ENCODE measurements around the gene CELF4. TPM values are rescaled to one million over a fixed set of nuclear protein-coding genes. Genes with fewer than 3 reads are reported as not detected.
A peak's percentile ranks its signal among the peaks of the same experiment; 100 is the strongest.

The CELF4 gene
- total and polyA plus RNA-seq, 2 of the 4 experiments (the other 2 are of a cell fraction) = not detected

- no peaks in the 10 kb centered on the region for H3K79me1 ChIP-seq (ENCODE audit: low read depth in 1 of 2, low read length in 2 of 2)
- in situ Hi-C loops (cut with MboI; ENCODE audit: low sequenced_read_pairs) (loop anchor here (10.0 kb wide), 1 partner anchor 94 kb away; no protein-coding TSS in a partner anchor), intact Hi-C loops (cut with micrococcal nuclease) (loop anchor here (5.0 kb wide), 1 partner anchor 438 kb away; no protein-coding TSS in a partner anchor), dilution Hi-C loops (cut with HindIII; ENCODE audit: low sequenced_read_pairs, unreplicated experiment) (no loop called here)
- no peak overlapping the region for H3K4me2 ChIP-seq (ENCODE audit: low read depth, low read length)
- no peak overlapping the region for H3K23ac ChIP-seq (ENCODE audit: low read depth, low read length)
- BruUV-seq (replicated peaks) = no TSS peak
- no peaks in the 10 kb centered on the region for H3K9me1 ChIP-seq (ENCODE audit: insufficient read depth, low read length)
- H3K9ac ChIP-seq (ENCODE audit: low read depth, low read length) = no peak overlapping the region
- H4K8ac ChIP-seq (ENCODE audit: low read depth in 2 of 2, low read length in 2 of 2) = no peak overlapping the region
- H3K56ac ChIP-seq (ENCODE audit: extremely low read depth, insufficient read depth, low read length) = no peak overlapping the region
- no peak for TF ChIP-seq RCOR1 (IDR thresholded peaks at IDR 0.05; ENCODE audit: insufficient replicate concordance, low read length)
- no peak for TF ChIP-seq POLR2A (IDR thresholded peaks at IDR 0.05; ENCODE audit: low read depth, low read length)
- TF ChIP-seq CHD1 (IDR thresholded peaks at IDR 0.05; ENCODE audit: low read depth, low read length) = no peak
- TF ChIP-seq RAD21 (IDR thresholded peaks at IDR 0.05; ENCODE audit: low read length) = no peak
- no peak for TF ChIP-seq BHLHE40 (IDR thresholded peaks at IDR 0.05; ENCODE audit: low read depth, low read length)
- no peak for TF ChIP-seq MXI1 (IDR thresholded peaks at IDR 0.05; ENCODE audit: borderline replicate concordance, low read depth, low read length)
- no peak for TF ChIP-seq CEBPB (IDR thresholded peaks at IDR 0.05; ENCODE audit: low read depth, low read length)
- TF ChIP-seq FOS (IDR thresholded peaks at IDR 0.05; ENCODE audit: low read depth, low read length) = no peak
- TF ChIP-seq ELK1 (IDR thresholded peaks at IDR 0.05; ENCODE audit: borderline replicate concordance, low read depth, low read length) = no peak
- no peak overlapping the region for H3K4me3 ChIP-seq (ENCODE audit: insufficient read depth, low read depth, low read length)
- H3K27me3 ChIP-seq (ENCODE audit: control insufficient read depth, insufficient read depth, low read length) = peaks cover 28% of the 10 kb centered on the region
- H2BK120ac ChIP-seq (ENCODE audit: low read depth, low read length) = no peak overlapping the region
- H2AFZ ChIP-seq (replicated peaks; ENCODE audit: low read length, poor library complexity) = no peak overlapping the region
- H2AK5ac ChIP-seq (ENCODE audit: low read depth, low read length) = no peak overlapping the region
- no peak overlapping the region for H3K18ac ChIP-seq (ENCODE audit: low read depth, low read length)
- no peaks in the 10 kb centered on the region for H4K20me1 ChIP-seq (ENCODE audit: insufficient read depth, low read length)
- H3K4ac ChIP-seq (ENCODE audit: low read depth, low read length) = no peak overlapping the region
- ATAC-seq (ENCODE audit: low read depth) = no peak
- ChIA-PET POLR2A (ENCODE audit: unreplicated experiment) (no interaction called here), CTCF (no interaction called here)
- H2BK15ac ChIP-seq (ENCODE audit: low read depth, low read length) = no peak overlapping the region
- H2BK20ac ChIP-seq (ENCODE audit: low read depth, low read length) = no peak overlapping the region
- H3K36me3 ChIP-seq (ENCODE audit: control insufficient read depth, insufficient read depth, low read length) = no peaks in the 10 kb centered on the region
- H3K14ac ChIP-seq (replicated peaks; ENCODE audit: low read depth, low read length) = no peak overlapping the region
- no peaks in the 10 kb centered on the region for H3K4me1 ChIP-seq (ENCODE audit: control insufficient read depth, insufficient read depth, low read length)
- H2AK9ac ChIP-seq (replicated peaks; ENCODE audit: low read depth, low read length, poor library complexity) = no peak overlapping the region
- no peaks in the 10 kb centered on the region for H3K9me3 ChIP-seq (ENCODE audit: control insufficient read depth, insufficient read depth, low read length)
- DNase-seq = no peak
- H4K5ac ChIP-seq (ENCODE audit: low read depth, low read length) = no peak overlapping the region
- no peak overlapping the region for H4K91ac ChIP-seq (ENCODE audit: insufficient read depth, low read depth, low read length)
- H2BK5ac ChIP-seq (ENCODE audit: low read depth, low read length, poor library complexity, severe bottlenecking) = peak overlapping the region; percentile 36
- no peak overlapping the region for H3K27ac ChIP-seq (ENCODE audit: insufficient read depth, low read length)
Measured at GRCh38 chr18:37380546-37381110, 185.0 kb downstream of the CELF4 start.
